ENCODE results near the gene ADAM17. TPM values are rescaled to one million over a fixed set of nuclear protein-coding genes. Genes with fewer than 3 reads are reported as not detected.

The ADAM17 gene
- total RNA-seq, 1 donor from 2014 or later, result 48.8 TPM

GRCh38 chr2:9441556-9441955 is 114.1 kb downstream of the ADAM17 start:
- no peaks in the 10 kb centered on the region for H3K27me3 Mint-ChIP-seq (ENCODE audit: low read depth)
- no peak overlapping the region for H3K27ac Mint-ChIP-seq
- H3K36me3 Mint-ChIP-seq, result peaks cover 54% of the 10 kb centered on the region
- no peak overlapping the region for H3K4me3 Mint-ChIP-seq
- no peaks in the 10 kb centered on the region for H3K9me3 Mint-ChIP-seq
- no peak for DNase-seq (ENCODE audit: low spot score in 2 of 2, unreplicated experiment in 2 of 2)
- TF ChIP-seq, protein P1, sequence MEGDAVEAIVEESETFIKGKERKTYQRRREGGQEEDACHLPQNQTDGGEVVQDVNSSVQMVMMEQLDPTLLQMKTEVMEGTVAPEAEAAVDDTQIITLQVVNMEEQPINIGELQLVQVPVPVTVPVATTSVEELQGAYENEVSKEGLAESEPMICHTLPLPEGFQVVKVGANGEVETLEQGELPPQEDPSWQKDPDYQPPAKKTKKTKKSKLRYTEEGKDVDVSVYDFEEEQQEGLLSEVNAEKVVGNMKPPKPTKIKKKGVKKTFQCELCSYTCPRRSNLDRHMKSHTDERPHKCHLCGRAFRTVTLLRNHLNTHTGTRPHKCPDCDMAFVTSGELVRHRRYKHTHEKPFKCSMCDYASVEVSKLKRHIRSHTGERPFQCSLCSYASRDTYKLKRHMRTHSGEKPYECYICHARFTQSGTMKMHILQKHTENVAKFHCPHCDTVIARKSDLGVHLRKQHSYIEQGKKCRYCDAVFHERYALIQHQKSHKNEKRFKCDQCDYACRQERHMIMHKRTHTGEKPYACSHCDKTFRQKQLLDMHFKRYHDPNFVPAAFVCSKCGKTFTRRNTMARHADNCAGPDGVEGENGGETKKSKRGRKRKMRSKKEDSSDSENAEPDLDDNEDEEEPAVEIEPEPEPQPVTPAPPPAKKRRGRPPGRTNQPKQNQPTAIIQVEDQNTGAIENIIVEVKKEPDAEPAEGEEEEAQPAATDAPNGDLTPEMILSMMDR (IDR thresholded peaks at IDR 0.05; ENCODE audit: unreplicated experiment), result no peak
- no peaks in the 10 kb centered on the region for H3K4me1 Mint-ChIP-seq

- TF ChIP-seq, protein P1 (IDR thresholded peaks at IDR 0.05; ENCODE audit: unreplicated experiment), result no peak
- no peaks in the 10 kb centered on the region for H3K4me1 Mint-ChIP-seq
- H3K27ac Mint-ChIP-seq, result no peak overlapping the region
- H3K9me3 Mint-ChIP-seq, result no peaks in the 10 kb centered on the region
- no peaks in the 10 kb centered on the region for H3K27me3 Mint-ChIP-seq (ENCODE audit: low read depth)
- DNase-seq (ENCODE audit: low spot score in 2 of 2, unreplicated experiment in 2 of 2), result no peak
- no peak overlapping the region for H3K4me3 Mint-ChIP-seq
- peaks cover 51% of the 10 kb centered on the region for H3K36me3 Mint-ChIP-seq
Observed at GRCh38 chr2:9440058-9440727, 115.4 kb downstream of the ADAM17 start.

DNA sequence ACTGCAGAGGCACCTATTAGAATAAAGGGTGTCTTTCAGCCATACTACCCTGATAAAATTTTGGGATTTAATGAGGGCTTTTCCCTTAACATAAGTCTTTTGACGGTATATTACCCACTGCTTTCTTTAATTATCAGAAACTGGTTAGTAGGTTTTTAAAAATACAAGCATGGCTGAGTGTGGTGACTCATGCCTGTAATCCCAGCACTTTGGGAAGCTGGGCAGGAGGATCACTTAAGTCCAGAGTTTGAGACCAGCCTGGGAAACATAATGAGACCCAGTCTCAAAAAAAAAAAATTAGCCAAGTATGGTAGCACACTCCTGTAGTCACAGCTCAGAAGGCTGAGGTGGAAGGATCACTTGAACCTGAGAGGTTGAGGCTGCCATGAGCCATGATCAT is 116.1 kb downstream of the ADAM17 start:
- no peaks in the 10 kb centered on the region for H3K4me1 Mint-ChIP-seq
- no peaks in the 10 kb centered on the region for H3K27me3 Mint-ChIP-seq (ENCODE audit: low read depth)
- peaks cover 53% of the 10 kb centered on the region for H3K36me3 Mint-ChIP-seq
- H3K9me3 Mint-ChIP-seq, result no peaks in the 10 kb centered on the region
- TF ChIP-seq, protein P1 (IDR thresholded peaks at IDR 0.05; ENCODE audit: unreplicated experiment), result no peak
- no peak for DNase-seq (ENCODE audit: low spot score in 2 of 2, unreplicated experiment in 2 of 2)
- H3K27ac Mint-ChIP-seq, result no peak overlapping the region
- no peak overlapping the region for H3K4me3 Mint-ChIP-seq

Other genes with a start within 250 kb of the ADAM17 start
- gene ITGB1BP1, start 132.3 kb downstream of the ADAM17 start, total RNA-seq, result 35.9 to 39.8 TPM (median 38.0 TPM) in 3 replicates
- 44.9 to 47.3 TPM (median 45.1 TPM) in 3 replicates for gene CPSF3, start 132.2 kb downstream of the ADAM17 start, total RNA-seq
- gene IAH1, start 81.3 kb downstream of the ADAM17 start, total RNA-seq, result 39.7 to 42.7 TPM (median 41.6 TPM) in 3 replicates
- gene YWHAQ, start 75.2 kb upstream of the ADAM17 start, total RNA-seq, result 240 to 248 TPM (median 248 TPM) in 3 replicates

All from mesothelial cell of epicardium (in vitro differentiated cells).